Activated CD4-positive, alpha-beta T cell treated with anti-CD3 and anti-CD28 coated beads, Interleukin-2, amount 50 U/mL, for 24 hours (primary cell): ENCODE data around the gene CEBPB.
"Not testable (repeated sequence)": the region's sequence is repeated elsewhere in the genome, so short reads cannot be mapped to it uniquely, and the experiment has no call there.

Experiments
- DNase-seq, 2 donors: peaks; one replicate each; pipeline ENCODE4 v3.0.0-alpha.2; 2020; ENCODE audit warnings: low read depth in 1 of 2, low spot score in 1 of 2

Gene CEBPB

GRCh38 chr20:50169329-50169823 lies 21.3 kb upstream of the CEBPB start:
- peak; percentile 76 to 77 for DNase-seq

- DNase-seq: no peak
Observed at GRCh38 chr20:50170549-50171220, 19.9 kb upstream of the CEBPB start.

GRCh38 chr20:50172347-50173013 lies 18.1 kb upstream of the CEBPB start:
- no peak for DNase-seq

- DNase-seq: no peak
Observed at GRCh38 chr20:50174456-50174855, 16.2 kb upstream of the CEBPB start.

- DNase-seq: no peak
Observed at GRCh38 chr20:50175938-50176933, 14.4 kb upstream of the CEBPB start.

- DNase-seq: not testable (repeated sequence)
Observed at GRCh38 chr20:50178672-50179071, 12.0 kb upstream of the CEBPB start.

GRCh38 chr20:50181344-50181743 lies 9.3 kb upstream of the CEBPB start:
- DNase-seq: no peak

GRCh38 chr20:50182346-50182745 lies 8.3 kb upstream of the CEBPB start:
- no peak for DNase-seq

- DNase-seq: no peak
Observed at GRCh38 chr20:50185426-50185825, 5.2 kb upstream of the CEBPB start.

- peak; percentile 85 to 90 for DNase-seq
Observed at GRCh38 chr20:50186151-50186885, 4.3 kb upstream of the CEBPB start.

- no peak for DNase-seq
Observed at GRCh38 chr20:50186987-50187402, 3.6 kb upstream of the CEBPB start.

GRCh38 chr20:50187403-50188051 lies 3.1 kb upstream of the CEBPB start:
- no peak for DNase-seq

GRCh38 chr20:50188287-50188688 lies 2.3 kb upstream of the CEBPB start:
- DNase-seq: no peak

GRCh38 chr20:50188879-50189680 lies 1.6 kb upstream of the CEBPB start:
- DNase-seq: no peak

- peak in 1 of 2 donors; percentile 25 for DNase-seq
Observed at GRCh38 chr20:50189681-50190250, 864 bp upstream of the CEBPB start.

GRCh38 chr20:50191065-50191543 lies 474 bp downstream of the CEBPB start:
- DNase-seq: peak; percentile 37 to 40

GRCh38 chr20:50191544-50192363 lies 1.1 kb downstream of the CEBPB start:
- DNase-seq: peak; percentile 18 to 63
